NCI-H82 treated with DMSO at 0.1 percent for 48 hours (cell line): ENCODE results near the gene ATP8A2.

Source experiments
- DNase-seq: peaks from one replicate; lab custom pipeline; 2025; ENCODE audit not compliant: unreplicated experiment; lab: John Stamatoyannopoulos, UW

ATP8A2 gene

DNA sequence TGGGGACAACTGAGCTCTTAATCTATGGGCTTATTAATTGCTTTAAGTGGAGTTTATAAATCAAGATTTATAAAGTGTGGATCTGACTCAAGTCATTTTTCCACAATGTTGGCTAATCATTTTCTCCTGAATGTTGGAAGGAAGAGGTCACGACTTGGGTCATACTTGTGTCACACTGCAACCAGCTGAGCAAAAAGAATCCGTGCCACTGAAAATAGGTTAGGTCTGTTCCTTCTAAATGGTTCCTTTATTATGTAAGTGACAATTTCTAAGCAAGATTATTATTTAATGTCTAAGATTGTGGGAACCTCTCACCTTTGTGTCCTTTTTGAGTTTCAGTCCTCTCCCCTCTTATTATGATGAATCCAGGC, 501.5 kb downstream of the ATP8A2 start:
- DNase-seq = no peak

DNA sequence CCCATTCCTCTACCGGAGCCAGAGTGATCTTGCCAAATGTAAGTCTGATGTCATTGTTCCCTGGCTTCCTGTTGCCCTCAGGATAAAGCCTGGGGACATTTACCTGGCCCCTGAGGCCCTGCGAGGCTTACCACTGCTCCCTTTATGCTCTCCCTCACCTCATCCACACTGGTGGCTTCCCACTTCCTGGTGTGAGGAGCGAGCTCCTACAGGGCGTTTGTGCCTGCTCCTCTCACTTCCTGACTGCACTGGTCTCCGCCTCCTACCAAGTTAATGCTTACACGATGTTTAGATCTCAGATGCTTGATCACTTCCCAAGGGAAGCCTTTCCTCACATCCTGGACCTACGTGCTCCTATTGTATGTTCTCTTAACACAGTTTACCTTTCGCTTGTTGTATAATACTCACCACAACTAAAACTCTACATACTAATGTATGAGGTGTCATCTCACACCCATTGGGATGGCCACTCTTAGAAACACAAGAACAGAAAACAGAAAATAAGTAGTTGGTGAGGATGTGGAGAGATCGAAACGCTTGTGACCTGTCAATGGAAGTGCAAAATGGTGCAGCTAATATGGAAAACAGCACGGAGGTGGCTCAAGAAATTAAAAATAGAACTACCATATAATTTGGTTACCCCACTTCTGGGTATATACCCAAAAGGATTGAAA, 502.4 kb downstream of the ATP8A2 start:
- DNase-seq = no peak

DNA sequence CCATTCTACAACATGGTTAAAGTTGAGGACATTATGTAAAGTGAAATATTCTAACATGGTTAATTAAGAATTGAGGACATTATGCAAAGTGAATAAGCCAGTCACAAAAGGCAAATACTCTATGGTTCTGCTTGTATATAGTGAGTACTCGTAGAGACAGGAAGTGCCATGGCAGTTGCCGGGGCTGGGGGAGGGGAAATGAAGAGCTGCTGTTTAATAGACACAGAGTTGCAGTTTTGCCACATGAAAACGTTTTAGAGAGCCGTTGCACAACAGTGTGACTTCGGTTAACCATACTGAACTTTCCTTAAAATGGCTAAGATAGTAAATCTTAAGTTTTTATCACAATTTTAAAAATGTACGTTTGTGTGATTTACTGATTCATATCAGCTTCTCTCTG, 503.1 kb downstream of the ATP8A2 start:
- no peak for DNase-seq

DNA sequence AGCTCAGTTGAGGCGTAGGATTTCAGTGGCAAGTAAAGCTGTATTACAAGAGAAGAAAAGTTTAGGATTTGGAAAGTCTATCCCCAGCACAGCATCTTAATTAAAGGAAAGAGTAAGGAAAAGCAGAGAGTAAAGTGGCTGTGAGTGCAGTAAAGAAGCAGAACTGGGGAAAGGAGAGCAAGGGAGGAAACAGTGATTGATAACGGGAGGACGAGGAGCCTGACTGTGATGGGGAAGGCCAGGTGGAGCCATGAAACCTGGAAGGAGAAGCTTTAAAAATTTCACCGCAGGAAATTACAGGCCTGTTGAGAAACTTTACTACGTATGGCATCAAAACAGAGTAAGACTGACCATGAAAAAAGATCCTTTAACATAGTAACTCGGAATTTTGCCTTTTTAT, 504.5 kb downstream of the ATP8A2 start:
- DNase-seq = no peak

DNA sequence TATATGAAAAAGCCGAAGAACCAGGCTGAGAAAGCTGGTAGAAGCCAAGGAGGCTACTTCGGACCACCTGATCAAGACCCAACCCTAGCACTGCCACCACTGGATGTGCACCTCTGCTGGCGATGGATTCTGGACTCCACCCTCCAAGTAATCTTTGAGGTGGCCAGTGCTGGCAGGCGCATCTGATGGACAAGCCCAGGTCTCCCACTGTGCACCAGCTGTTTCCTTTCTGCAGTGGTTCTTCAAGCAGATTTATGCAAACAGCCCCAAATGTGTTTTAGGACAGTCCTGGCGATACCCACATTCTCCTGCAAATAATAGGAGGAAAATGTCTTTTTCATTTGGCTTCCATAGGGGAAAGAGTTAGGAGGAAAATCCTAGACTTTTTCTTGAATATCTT, 507.7 kb downstream of the ATP8A2 start:
- no peak for DNase-seq

DNA sequence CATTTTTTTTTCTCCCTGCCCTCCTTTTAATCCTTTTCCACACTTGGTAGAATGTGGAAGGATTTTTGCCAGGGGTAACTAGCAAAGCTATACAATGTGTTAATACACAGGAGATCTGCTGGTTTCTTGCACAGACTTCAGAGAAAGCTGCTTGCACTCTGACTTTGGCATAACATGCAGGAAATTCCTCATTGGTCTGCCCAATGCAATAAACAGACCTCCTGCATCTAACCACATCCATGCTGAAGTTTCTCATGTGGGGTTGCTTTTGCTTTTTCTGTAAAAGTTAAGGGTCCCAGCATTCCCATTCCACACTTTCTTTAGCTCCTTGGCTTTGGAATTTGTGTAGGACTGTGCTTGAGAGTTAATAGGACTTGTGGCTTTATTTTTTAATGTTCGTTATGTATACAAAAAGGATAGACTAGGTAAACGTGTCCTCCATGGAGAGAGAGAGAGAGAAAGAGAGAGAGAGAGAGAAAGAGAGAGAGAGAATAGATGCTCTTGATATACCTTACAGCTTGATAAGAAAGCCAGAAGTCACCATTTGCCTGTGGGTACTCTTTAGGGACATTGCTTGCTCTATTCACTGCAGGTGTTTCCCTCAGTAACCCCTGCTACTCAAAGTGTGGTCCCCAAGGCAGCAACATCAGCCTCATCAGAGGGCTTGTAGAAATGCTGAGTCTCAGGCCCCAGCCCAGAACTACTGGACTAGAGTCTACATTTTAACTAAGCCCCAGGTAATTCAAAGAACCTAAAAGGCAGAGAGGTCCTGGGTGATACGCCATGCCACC, 509.6 kb downstream of the ATP8A2 start:
- no peak for DNase-seq

DNA sequence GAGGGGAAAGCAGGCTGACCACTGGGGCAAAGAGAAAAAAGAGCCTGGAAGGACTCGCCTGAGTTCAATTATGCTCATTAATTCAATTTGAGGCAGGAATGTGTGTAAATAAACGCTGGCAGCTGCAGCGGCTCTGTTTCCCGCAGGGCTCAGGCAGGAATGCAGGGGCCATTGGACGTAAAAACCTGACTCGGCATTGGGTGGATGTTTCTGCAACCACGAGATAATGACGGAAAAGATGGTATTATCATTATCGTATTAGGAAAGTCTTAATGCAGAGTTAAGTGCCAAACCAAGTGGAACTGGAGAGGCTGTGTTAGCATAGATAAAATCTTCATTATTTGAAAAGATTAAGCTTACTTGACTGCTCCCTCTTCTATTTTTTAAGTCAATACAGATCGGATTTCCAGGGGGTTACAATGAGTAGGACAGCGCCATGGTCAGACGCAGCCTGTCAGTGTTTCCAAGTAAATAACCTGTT, 510.2 kb downstream of the ATP8A2 start:
- peak; percentile 99 for DNase-seq

DNA sequence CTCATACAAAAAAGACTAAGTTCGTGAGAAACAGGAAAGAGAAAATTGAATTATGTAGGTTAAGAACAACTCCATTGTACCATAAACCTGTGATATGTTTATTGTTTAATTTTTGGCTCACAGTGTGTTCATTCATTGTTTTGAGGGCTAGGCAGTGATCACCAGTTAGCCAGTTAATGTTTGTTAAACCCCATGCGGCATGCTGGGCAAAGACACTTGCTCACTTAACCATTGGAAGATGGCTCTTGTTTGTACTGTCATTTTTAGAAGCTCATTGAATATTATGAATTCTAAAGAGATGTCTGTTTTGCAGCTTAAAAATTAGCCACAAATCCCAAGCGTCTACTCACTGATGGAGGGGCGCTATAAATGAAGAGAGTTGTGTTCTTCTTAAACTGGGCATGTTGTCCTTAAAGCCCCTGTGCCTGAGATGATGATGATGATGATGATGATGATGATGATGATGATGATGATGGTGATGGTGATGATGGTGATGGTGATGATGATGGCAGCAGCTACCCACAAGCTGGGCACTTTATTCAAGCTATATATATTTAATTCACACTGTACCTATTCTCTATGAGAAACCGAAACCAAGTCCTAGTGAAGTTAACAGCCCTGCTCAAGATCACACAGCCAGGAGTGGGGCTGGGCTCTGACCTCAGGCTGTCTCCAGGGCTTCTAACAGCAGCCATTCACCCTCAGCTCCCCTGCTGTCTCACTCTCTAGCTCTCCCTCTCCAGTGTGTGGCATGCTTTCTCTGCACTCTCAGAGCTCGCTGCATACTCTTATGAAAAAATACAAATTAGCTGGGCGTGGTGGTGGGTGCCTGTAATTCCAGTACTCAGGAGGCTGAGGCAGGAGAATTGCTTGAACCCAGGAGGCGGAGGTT, 510.9 kb downstream of the ATP8A2 start:
- no peak for DNase-seq

DNA sequence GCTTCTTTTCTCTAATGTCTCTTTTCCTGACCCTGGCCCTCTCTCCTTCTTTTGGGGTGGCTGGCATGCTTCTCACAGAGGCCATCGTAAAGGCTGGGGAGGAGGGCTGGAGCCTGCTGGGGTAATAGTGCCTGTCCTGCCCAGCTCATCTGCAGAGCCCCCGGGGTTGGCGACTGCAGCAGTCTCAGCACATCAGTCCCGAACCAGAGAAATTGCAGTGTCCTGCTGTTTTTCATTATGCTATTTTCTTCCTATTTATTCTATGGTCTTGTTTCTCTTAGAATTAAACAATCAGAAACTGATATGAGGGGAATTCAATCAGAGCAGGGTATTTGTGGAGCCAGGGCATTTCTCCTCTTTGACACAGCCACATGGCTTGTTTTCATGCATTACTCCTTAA, 513.6 kb downstream of the ATP8A2 start:
- DNase-seq = no peak

DNA sequence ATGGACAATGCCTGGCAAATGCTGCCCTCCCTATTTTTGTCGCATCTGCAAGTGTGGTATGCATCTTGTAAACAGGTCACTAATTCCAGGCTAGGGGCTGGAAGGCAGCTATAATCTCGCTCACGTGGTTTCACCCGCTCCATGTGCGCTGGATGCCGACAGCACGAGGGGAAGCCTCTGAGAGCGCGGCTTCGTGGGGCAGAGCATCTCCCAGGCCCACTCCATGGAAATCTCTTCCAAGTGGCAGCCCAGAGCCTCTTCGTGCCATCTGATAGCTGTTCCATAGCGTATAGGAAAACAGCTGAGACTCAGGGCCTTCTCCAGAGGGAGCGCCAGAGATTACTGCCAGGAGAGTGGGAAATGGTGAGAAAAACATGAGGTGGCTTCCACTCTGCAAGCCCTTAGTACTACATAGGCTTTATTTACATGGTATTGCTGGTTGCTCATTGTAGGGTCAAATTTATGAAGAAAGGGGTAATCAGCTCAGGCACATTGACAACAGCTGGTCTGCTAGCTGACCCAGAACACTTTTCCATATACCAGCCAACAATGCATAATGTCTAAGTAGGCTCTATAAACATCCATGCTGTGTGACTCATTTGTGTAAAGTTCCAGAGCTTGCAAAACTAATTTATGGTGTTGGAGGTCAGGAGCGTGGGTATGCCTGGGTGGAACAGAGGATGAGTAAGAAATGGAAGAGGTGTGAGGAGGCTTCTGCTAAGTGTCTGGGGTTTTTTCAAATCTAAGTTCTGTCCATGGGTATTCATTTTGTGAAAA, 514.9 kb downstream of the ATP8A2 start:
- no peak for DNase-seq

DNA sequence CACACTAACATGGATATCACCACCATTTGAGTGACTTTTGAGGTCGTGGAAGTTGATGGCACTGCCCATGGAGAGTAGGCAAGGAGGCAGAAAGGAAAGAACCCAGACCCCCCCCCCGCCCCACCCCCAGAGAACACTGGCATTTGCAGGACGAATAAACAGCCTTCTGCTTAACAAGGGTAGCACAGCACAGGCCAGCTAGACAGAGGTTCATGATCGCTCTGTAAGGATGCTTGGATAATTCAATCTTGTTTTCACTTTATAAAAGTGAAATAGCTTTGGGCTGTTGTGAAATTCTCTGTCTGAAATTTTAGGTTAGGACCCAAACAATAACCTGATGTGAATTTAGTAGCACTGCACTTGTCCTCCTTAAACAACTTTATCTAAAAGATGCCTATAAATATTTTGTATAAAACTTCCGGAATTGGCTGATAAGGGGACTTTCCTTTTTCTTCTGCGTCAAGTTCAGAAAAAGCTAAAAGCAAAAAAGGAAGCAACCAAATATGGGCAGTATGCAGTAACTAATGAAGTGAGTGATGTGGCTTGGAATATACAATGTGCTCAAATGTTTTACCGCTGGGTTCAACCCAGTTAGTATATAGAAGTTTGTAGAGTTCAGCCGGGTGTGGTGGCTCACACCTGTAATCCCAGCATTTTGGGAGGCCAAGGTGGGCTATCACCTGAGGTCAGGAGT, 516.3 kb downstream of the ATP8A2 start:
- DNase-seq = no peak

DNA sequence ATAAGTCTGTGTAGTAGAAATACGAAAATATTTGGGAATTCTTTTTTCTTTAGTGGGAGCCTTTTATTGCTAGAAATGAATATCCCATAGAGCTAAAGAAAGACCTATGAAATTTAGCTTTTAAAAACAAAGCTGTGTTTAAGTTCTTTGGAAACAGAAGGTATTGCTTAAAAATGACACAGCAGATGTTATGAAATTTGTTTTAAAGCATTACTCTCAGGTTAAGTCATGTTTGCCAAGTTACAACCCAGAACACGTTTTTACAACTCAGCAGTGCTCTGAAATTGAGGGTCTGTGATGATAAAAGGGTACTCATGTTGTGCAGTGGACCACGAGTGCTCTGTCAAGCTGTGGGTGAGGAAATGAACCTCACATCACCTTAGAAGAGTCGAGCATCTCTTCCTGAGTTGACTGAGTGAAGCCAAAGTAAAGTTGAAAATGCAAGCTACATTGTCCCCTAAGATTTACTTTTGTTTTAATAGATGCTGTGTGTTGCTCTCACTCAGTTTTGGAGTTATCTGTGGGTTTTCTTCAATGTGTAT, 519.0 kb downstream of the ATP8A2 start:
- no peak for DNase-seq

DNA sequence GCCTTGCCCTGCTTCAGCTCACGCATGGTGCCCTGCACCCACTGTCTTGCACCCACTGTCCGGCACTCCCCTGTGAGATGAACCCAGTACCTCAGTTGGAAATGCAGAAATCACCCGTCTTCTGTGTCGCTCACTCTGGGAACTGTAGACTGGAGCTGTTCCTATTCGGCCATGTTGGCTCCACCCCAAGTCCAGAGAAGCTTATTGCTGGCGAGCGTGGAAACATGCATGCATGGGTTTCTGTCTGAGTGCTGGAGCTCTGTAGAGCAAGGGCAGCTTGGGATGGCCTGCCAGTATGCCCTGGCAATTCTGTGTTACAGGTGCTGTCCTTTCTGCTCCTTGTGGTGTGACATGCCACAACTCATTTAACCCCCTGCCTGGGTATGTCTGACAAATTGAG, 527.2 kb downstream of the ATP8A2 start:
- no peak for DNase-seq

DNA sequence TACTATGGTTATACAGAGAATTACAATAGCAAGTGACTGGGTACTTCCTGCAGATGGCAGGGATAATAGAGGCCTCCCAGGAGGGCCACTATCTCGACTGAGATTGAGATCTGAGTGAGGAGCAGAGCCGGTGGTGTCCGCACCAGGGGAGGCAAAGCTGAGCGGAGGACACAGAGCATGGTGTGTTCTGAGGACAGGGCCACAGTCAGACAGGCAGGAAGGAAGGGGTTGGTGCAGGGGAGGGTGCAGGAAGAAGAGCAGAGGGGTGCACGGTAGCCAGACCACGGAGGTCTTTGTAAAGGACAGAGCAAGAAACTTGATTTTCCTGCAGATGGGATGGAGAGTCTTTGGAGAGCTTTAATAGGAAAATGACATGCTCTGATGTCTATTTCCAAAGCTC, 527.7 kb downstream of the ATP8A2 start:
- no peak for DNase-seq

DNA sequence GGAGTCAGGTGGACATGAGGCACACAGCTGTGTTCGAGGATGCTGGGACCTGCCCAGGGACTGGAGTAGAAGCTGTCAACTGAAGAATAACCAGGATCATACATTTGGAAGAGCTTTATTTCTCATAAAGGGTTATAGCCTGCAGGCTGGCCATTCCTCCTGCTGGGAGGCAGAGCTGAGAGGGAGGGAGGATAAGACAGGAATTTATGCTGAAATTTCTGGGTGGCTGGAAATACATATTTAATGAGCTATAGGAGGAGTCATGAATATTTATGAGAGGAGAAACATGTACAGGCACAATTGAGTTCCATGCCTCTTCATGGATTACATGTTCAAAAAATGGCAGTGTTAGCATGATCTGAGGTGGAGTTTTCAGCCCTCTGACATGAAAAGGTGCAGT, 528.2 kb downstream of the ATP8A2 start:
- DNase-seq = no peak

DNA sequence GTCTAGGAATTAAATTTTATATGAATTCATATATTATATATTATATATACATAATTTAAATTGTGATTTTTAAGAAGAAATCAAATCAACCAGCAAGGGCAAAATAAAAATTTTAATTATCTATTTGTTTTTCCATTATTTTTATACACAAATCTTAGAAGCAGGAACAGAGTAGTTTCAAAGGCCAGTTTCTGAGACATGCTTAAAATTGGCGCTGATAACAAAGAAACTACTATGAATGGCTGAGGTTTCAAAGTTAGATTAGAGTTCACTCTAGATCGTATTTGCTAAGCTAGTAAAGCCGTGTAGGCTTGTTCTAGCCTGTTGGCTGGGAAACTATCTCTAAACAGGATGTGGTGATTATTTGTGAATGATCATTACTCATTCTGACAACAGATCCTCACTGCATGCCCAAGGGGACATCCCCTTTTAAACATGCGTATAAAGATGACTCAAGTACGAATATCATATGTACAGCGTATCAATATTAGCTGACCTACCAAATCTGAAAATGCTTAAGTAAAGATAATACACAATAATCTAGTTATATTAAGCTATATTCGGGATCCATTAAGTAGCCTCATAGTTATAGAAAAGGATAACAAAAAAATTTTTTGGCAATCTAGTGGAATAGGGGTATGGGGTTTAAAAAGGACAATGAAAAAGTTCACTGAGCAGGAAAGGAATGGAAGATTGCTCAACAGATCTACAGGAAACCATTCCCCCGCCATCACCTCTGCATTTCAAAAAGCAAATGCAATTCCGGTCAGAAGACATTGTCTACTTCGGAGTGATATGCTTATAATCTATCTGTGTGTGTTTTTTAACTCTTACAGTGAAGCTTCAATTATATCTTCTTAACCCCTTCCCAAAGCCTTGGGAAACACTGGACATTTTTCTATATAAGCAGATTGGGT, 529.9 kb downstream of the ATP8A2 start:
- no peak for DNase-seq

DNA sequence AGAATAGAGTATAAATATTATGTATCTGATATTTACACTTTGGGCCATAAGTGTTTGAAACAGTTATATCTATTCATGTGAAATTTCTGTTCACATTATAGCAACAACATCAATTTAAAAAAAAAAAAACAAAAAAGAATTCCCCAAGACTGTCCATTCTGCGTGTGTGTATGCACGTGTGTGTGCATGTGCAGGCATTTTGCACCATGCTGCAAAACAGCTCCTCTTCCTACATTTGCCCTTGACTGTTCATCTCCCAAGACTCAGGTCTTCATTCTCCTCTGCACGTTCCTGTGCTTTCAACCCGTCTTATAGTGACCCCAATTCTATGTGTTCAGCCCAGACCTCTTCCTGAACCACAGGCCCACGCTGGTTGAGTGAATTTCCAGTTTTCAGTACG, 530.7 kb downstream of the ATP8A2 start:
- DNase-seq = no peak

DNA sequence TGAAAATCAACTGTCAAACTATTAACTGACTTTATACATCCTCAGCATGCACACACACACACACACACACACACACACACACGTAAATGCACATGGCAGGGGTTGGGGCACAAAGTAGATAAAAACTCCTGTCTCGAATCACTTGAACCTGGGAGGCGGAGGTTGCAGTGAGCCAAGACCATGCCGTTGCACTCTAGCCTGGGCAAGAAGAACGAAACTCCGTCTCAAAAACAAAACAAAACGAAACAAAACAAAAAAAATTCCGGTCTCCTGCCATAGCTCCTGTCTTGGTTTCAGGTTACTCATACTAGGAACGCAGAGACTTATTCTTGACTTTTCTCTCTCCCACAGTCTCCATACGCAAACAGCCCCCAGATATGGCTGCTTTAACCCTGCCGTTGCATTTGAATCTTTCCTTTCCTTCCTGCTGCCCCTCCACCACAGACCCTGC, 531.1 kb downstream of the ATP8A2 start:
- DNase-seq = no peak

DNA sequence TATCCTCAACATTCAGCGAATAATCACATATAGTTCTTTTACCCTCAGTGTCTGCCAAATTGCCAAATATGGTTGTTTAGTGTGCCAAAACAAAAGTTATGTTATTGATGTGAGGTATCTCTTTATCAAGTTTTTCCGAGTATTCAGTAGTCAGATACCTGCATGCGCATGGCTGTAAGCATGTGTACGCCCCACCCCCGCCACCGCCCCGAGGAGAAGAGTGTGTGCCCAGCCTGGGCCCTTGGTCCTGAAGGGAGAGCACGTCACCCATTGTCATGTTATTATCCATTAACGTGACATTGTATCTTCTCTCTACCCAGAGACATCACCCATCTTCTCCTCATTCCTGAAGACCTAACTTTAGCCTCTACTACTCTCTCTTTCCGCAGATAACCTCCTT, 533.1 kb downstream of the ATP8A2 start:
- no peak for DNase-seq
